Loucy (cell line): ENCODE data around the gene GID8.

Experiments used
- EZH2phosphoT487 ChIP-seq: fragments of 200-600 bp; IDR thresholded peaks from 2 replicates; pipeline ENCODE4 v1.6.1; 2018; ENCODE audit warnings: antibody characterized with exemption, mild to moderate bottlenecking, moderate library complexity, borderline replicate concordance
- TF ChIP-seq, protein P1 (sequence below): fragments of 200-600 bp; sonication (generic); conservative IDR thresholded peaks from 2 replicates; pipeline ENCODE4 v1.5.1; 2014; ENCODE audit warnings: mild to moderate bottlenecking, antibody characterized with exemption, low read length

DNA sequence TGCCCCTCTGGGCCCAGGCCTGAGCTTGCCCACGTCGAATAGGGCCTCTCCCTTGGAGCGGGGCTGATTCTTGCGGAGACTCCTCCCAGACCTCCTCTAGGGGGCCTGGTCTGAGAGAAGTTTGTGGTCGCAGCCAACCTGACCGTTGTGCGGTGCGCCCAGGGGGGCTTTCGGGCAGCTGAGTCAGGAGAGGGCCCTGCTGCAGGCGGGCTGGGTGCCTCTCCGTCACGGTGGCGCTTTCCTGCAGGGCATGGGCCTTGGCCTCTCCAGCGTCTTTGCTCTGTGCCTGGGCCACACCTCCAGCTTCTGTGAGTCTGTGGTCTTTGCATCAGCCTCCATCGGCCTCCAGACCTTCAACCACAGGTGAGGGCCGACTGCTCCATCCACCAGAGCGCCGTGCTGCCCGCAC lies 27.4 kb downstream of the GID8 start:
- TF ChIP-seq, protein P1, sequence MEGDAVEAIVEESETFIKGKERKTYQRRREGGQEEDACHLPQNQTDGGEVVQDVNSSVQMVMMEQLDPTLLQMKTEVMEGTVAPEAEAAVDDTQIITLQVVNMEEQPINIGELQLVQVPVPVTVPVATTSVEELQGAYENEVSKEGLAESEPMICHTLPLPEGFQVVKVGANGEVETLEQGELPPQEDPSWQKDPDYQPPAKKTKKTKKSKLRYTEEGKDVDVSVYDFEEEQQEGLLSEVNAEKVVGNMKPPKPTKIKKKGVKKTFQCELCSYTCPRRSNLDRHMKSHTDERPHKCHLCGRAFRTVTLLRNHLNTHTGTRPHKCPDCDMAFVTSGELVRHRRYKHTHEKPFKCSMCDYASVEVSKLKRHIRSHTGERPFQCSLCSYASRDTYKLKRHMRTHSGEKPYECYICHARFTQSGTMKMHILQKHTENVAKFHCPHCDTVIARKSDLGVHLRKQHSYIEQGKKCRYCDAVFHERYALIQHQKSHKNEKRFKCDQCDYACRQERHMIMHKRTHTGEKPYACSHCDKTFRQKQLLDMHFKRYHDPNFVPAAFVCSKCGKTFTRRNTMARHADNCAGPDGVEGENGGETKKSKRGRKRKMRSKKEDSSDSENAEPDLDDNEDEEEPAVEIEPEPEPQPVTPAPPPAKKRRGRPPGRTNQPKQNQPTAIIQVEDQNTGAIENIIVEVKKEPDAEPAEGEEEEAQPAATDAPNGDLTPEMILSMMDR: no peak
- no peak for TF ChIP-seq EZH2phosphoT487
